GM19467 (cell line): Measurements from ENCODE around the gene SLC35F3.
A peak's percentile ranks its signal among the peaks of the same experiment; 100 is the strongest.
"Not testable (repeated sequence)": the region's sequence is repeated elsewhere in the genome, so short reads cannot be mapped to it uniquely, and the experiment has no call there.

Experiments used
- ATAC-seq: cut with Tn5 transposase; IDR thresholded peaks from one replicate; pipeline ENCODE4 v1.9.1; 2021; ENCODE audit warnings: mild to moderate bottlenecking, moderate library complexity; ENCODE audit not compliant: unreplicated experiment

SLC35F3 gene

GRCh38 chr1:234243521-234244260, 339.2 kb downstream of the SLC35F3 start:
- ATAC-seq, result no peak

- no peak for ATAC-seq
Measured at GRCh38 chr1:234244482-234244881, 340.0 kb downstream of the SLC35F3 start.

GRCh38 chr1:234246638-234247116, 342.2 kb downstream of the SLC35F3 start:
- peak; percentile 83 for ATAC-seq

GRCh38 chr1:234247746-234248145, 343.3 kb downstream of the SLC35F3 start:
- ATAC-seq, result not testable (repeated sequence)

GRCh38 chr1:234250747-234251146, 346.3 kb downstream of the SLC35F3 start:
- ATAC-seq, result no peak

- no peak for ATAC-seq
Measured at GRCh38 chr1:234253732-234254131, 349.3 kb downstream of the SLC35F3 start.

GRCh38 chr1:234256359-234256758, 351.9 kb downstream of the SLC35F3 start:
- ATAC-seq, result no peak

GRCh38 chr1:234258071-234258470, 353.6 kb downstream of the SLC35F3 start:
- ATAC-seq, result no peak

GRCh38 chr1:234260578-234260977, 356.1 kb downstream of the SLC35F3 start:
- ATAC-seq, result no peak

- no peak for ATAC-seq
Measured at GRCh38 chr1:234261545-234261944, 357.1 kb downstream of the SLC35F3 start.

GRCh38 chr1:234262007-234262753, 357.7 kb downstream of the SLC35F3 start:
- ATAC-seq, result no peak

GRCh38 chr1:234262754-234263105, 358.3 kb downstream of the SLC35F3 start:
- no peak for ATAC-seq

- no peak for ATAC-seq
Measured at GRCh38 chr1:234264832-234265231, 360.4 kb downstream of the SLC35F3 start.

- ATAC-seq, result no peak
Measured at GRCh38 chr1:234265321-234265720, 360.8 kb downstream of the SLC35F3 start.

- no peak for ATAC-seq
Measured at GRCh38 chr1:234265861-234266260, 361.4 kb downstream of the SLC35F3 start.

GRCh38 chr1:234270093-234270492, 365.6 kb downstream of the SLC35F3 start:
- no peak for ATAC-seq

- ATAC-seq, result no peak
Measured at GRCh38 chr1:234270581-234271242, 366.2 kb downstream of the SLC35F3 start.

GRCh38 chr1:234271243-234271606, 366.7 kb downstream of the SLC35F3 start:
- peak; percentile 91 for ATAC-seq

GRCh38 chr1:234272656-234273312, 368.3 kb downstream of the SLC35F3 start:
- no peak for ATAC-seq

- no peak for ATAC-seq
Measured at GRCh38 chr1:234273981-234274380, 369.5 kb downstream of the SLC35F3 start.

GRCh38 chr1:234276151-234276788, 371.8 kb downstream of the SLC35F3 start:
- ATAC-seq, result no peak
